Naive thymus-derived CD8-positive, alpha-beta T cell (primary cell): ENCODE measurements around the gene IL23R. TPM values are rescaled to one million over a fixed set of nuclear protein-coding genes. Genes with fewer than 3 reads are reported as not detected.

Experiments
- ATAC-seq, 2 donors: fragments of 150-1000 bp; cut with Tn5 transposase in 1 of 2; sonication (Bioruptor Pico), chemical (Tn5 transposase) in 1 of 2; 1 replicate in 1 of 2; 2 replicates in 1 of 2; pipeline ENCODE4 v1.10.0; 2021; ENCODE audit warnings: mild to moderate bottlenecking in 2 of 2, moderate library complexity in 2 of 2
- POLR2A ChIA-PET: fragments of 350-600 bp; sonication (Branson Sonifier 250); formaldehyde crosslinking; loops from one replicate; lab custom pipeline; 2021; ENCODE audit warnings: antibody characterized with exemption; lab: Charles Lee
- DNase-seq, 10 donors: peaks; one replicate each; pipeline versions ENCODE4 v3.0.0 to v3.0.0-alpha.2; 2020 to 2022
- H3K27ac Mint-ChIP-seq, 10 donors: one replicate each; pipeline ENCODE4 v1.8.0; 2020 to 2022; ENCODE audit warnings: mild to moderate bottlenecking in 10 of 10, mixed read lengths in 10 of 10, moderate library complexity in 4 of 10, inconsistent platforms in 1 of 10
- H3K27me3 Mint-ChIP-seq, 5 donors: one replicate each; pipeline ENCODE4 v1.8.0; 2021 to 2022; ENCODE audit warnings: mixed read lengths in 5 of 5
- H3K36me3 Mint-ChIP-seq, 3 donors: one replicate each; pipeline ENCODE4 v1.8.0; 2020 to 2022; ENCODE audit warnings: mixed read lengths in 3 of 3, mild to moderate bottlenecking in 2 of 3, inconsistent platforms in 1 of 3
- H3K4me1 Mint-ChIP-seq, 4 donors: one replicate each; pipeline ENCODE4 v1.8.0; 2021 to 2022; ENCODE audit warnings: mixed read lengths in 4 of 4
- H3K4me3 Mint-ChIP-seq, 10 donors: one replicate each; pipeline ENCODE4 v1.8.0; 2020 to 2022; ENCODE audit warnings: mild to moderate bottlenecking in 10 of 10, mixed read lengths in 10 of 10, moderate library complexity in 6 of 10, inconsistent platforms in 1 of 10
- H3K9me3 Mint-ChIP-seq, 9 donors: one replicate each; pipeline ENCODE4 v1.8.0; 2020 to 2022; ENCODE audit warnings: mixed read lengths in 9 of 9, mild to moderate bottlenecking in 3 of 9, inconsistent platforms in 1 of 9, moderate library complexity in 1 of 9
- polyA plus RNA-seq, 3 donors: library from polyadenylated mRNA; unstranded; fragments of 300-500 nt; fragmentation: Illumina TruSeq; gene quantifications; one replicate each; pipeline ENCODE4 v1.2.3, GENCODE V29; 2021
- total RNA-seq, 8 experiments: library from RNA in 2 of 8; stranded (reverse) in 2 of 8; gene quantifications; one replicate each; pipeline ENCODE4 v1.2.3 and lab custom pipeline; 2021 to 2026

IL23R gene
- total RNA-seq (not detected), polyA plus RNA-seq (not detected), total RNA-seq (lab: John Stamatoyannopoulos, UW) (0 to 0.34 (median 0) reads per million in 6 experiments)

- ATAC-seq (no peak), DNase-seq (no peak)
- H3K36me3 Mint-ChIP-seq = no peaks in the 10 kb centered on the region
- H3K27me3 Mint-ChIP-seq = peaks cover 0 to 24% (median 4%) of the 10 kb centered on the region in 5 donors
- peak within 1 kb of the TSS in 1 of 10 donors; percentile 31 for H3K4me3 Mint-ChIP-seq
- no peak within 1 kb of the TSS for H3K27ac Mint-ChIP-seq
- POLR2A ChIA-PET = no interaction called here
- peaks cover 0 to 2% (median 0%) of the 10 kb centered on the region in 9 donors for H3K9me3 Mint-ChIP-seq
- peaks cover 13 to 22% (median 20%) of the 10 kb centered on the region in 4 donors for H3K4me1 Mint-ChIP-seq
Measured at GRCh38 chr1:67166196-67166595, at the start of gene IL23R. TSS of gene IL23R (plus strand) at chr1:67166454. CDS start at chr1:67168121, 1,667 bp downstream.

- POLR2A ChIA-PET = no interaction called here
- H3K36me3 Mint-ChIP-seq = peaks cover 0 to 12% (median 10%) of the 10 kb centered on the region in 3 donors
- H3K4me3 Mint-ChIP-seq = no peak overlapping the region
- DNase-seq (no peak), ATAC-seq (no peak)
- H3K9me3 Mint-ChIP-seq = peaks cover 0 to 20% (median 11%) of the 10 kb centered on the region in 9 donors
- no peaks in the 10 kb centered on the region for H3K27me3 Mint-ChIP-seq
- H3K4me1 Mint-ChIP-seq = peaks cover 9 to 15% (median 12%) of the 10 kb centered on the region in 4 donors
- no peak overlapping the region for H3K27ac Mint-ChIP-seq
Measured at GRCh38 chr1:67118191-67118590, 48.1 kb upstream of the IL23R start.

- Mint-ChIP-seq H3K4me1 (peaks cover 9 to 15% (median 12%) of the 10 kb centered on the region in 4 donors), H3K36me3 (peaks cover 0 to 9% (median 9%) of the 10 kb centered on the region in 3 donors), H3K9me3 (peaks cover 0 to 15% (median 8%) of the 10 kb centered on the region in 9 donors), H3K27ac (no peak overlapping the region), H3K27me3 (no peaks in the 10 kb centered on the region), H3K4me3 (no peak overlapping the region)
- ATAC-seq (peak in 1 of 2 donors; percentile 29), DNase-seq (no peak)
- POLR2A ChIA-PET = interaction anchor here (1.7 kb wide), 1 partner anchor 23 kb away, joined by 3 read pairs; no protein-coding TSS in a partner anchor
Measured at GRCh38 chr1:67118646-67119045, 47.6 kb upstream of the IL23R start.

GRCh38 chr1:67120855-67121619, 45.2 kb upstream of the IL23R start:
- Mint-ChIP-seq H3K9me3 (peaks cover 0 to 5% (median 0%) of the 10 kb centered on the region in 9 donors), H3K4me1 (peaks cover 9 to 15% (median 12%) of the 10 kb centered on the region in 4 donors), H3K36me3 (peaks cover 0 to 2% (median 0%) of the 10 kb centered on the region in 3 donors), H3K27me3 (no peaks in the 10 kb centered on the region), H3K27ac (no peak overlapping the region), H3K4me3 (no peak overlapping the region)
- ATAC-seq = no peak
- DNase-seq = no peak
- POLR2A ChIA-PET = no interaction called here

- Mint-ChIP-seq H3K27me3 (no peaks in the 10 kb centered on the region), H3K27ac (no peak overlapping the region), H3K4me3 (no peak overlapping the region), H3K36me3 (no peaks in the 10 kb centered on the region), H3K4me1 (peaks cover 0 to 7% (median 4%) of the 10 kb centered on the region in 4 donors), H3K9me3 (peaks cover 0 to 3% (median 0%) of the 10 kb centered on the region in 9 donors)
- DNase-seq (no peak), ATAC-seq (no peak)
- POLR2A ChIA-PET = interaction anchor here (0.6 to 1.0 kb wide), 3 partner anchors 71 to 561 kb away, joined by 3 read pairs; partner anchors contain the start of genes GADD45A and SLC35D1
Measured at GRCh38 chr1:67124455-67124854, 41.8 kb upstream of the IL23R start.

- peaks cover 0 to 7% (median 3%) of the 10 kb centered on the region in 4 donors for H3K4me1 Mint-ChIP-seq
- no peaks in the 10 kb centered on the region for H3K9me3 Mint-ChIP-seq
- ATAC-seq = no peak
- H3K36me3 Mint-ChIP-seq = no peaks in the 10 kb centered on the region
- H3K27me3 Mint-ChIP-seq = no peaks in the 10 kb centered on the region
- H3K27ac Mint-ChIP-seq = peak overlapping the region in 1 of 10 donors; percentile 8
- H3K4me3 Mint-ChIP-seq = no peak overlapping the region
- POLR2A ChIA-PET = interaction anchor here (0.6 kb wide), 1 partner anchor 770 kb away, joined by 3 read pairs; no protein-coding TSS in a partner anchor
- no peak for DNase-seq
Measured at GRCh38 chr1:67126111-67126746, 40.0 kb upstream of the IL23R start.

- Mint-ChIP-seq H3K27me3 (no peaks in the 10 kb centered on the region), H3K4me3 (no peak overlapping the region), H3K27ac (no peak overlapping the region), H3K4me1 (peaks cover 0 to 6% (median 3%) of the 10 kb centered on the region in 4 donors), H3K9me3 (no peaks in the 10 kb centered on the region), H3K36me3 (no peaks in the 10 kb centered on the region)
- ATAC-seq (no peak), DNase-seq (no peak)
- POLR2A ChIA-PET = no interaction called here
Measured at GRCh38 chr1:67126974-67127373, 39.3 kb upstream of the IL23R start.

- Mint-ChIP-seq H3K4me3 (no peak overlapping the region), H3K27ac (no peak overlapping the region), H3K4me1 (peaks cover 9 to 13% (median 11%) of the 10 kb centered on the region in 4 donors), H3K27me3 (peaks cover 0 to 9% (median 3%) of the 10 kb centered on the region in 5 donors), H3K36me3 (no peaks in the 10 kb centered on the region), H3K9me3 (no peaks in the 10 kb centered on the region)
- DNase-seq (no peak), ATAC-seq (no peak)
- POLR2A ChIA-PET = no interaction called here
Measured at GRCh38 chr1:67130673-67131072, 35.6 kb upstream of the IL23R start.

GRCh38 chr1:67133177-67133576, 33.1 kb upstream of the IL23R start:
- DNase-seq (no peak), ATAC-seq (no peak)
- Mint-ChIP-seq H3K27ac (no peak overlapping the region), H3K4me3 (no peak overlapping the region), H3K27me3 (peaks cover 0 to 9% (median 3%) of the 10 kb centered on the region in 5 donors), H3K36me3 (no peaks in the 10 kb centered on the region), H3K9me3 (no peaks in the 10 kb centered on the region), H3K4me1 (peaks cover 5 to 12% (median 10%) of the 10 kb centered on the region in 4 donors)
- POLR2A ChIA-PET = no interaction called here

- ATAC-seq = peak; percentile 56 to 82
- peaks cover 0 to 9% (median 3%) of the 10 kb centered on the region in 5 donors for H3K27me3 Mint-ChIP-seq
- no peaks in the 10 kb centered on the region for H3K9me3 Mint-ChIP-seq
- H3K36me3 Mint-ChIP-seq = no peaks in the 10 kb centered on the region
- POLR2A ChIA-PET = interaction anchor here (0.6 to 1.0 kb wide), 3 partner anchors 37 to 293 kb away, joined by 3 to 4 read pairs (median 3); no protein-coding TSS in a partner anchor
- DNase-seq = peak in 5 of 10 donors; percentile 13 to 68 (median 29)
- H3K27ac Mint-ChIP-seq = peak within 1 kb of the TSS in 7 of 10 donors; percentile 5 to 88 (median 46)
- H3K4me3 Mint-ChIP-seq = peak within 1 kb of the TSS; percentile 78 to 95 (median 84)
- peaks cover 5 to 12% (median 9%) of the 10 kb centered on the region in 4 donors for H3K4me1 Mint-ChIP-seq
Measured at GRCh38 chr1:67134695-67135094, 31.6 kb upstream of the IL23R start, which contains the start of gene C1orf141. TSS of gene C1orf141 (minus strand) at chr1:67134970. CDS start at chr1:67127240, 7,730 bp downstream.

GRCh38 chr1:67135354-67135753, 30.9 kb upstream of the IL23R start:
- H3K4me3 Mint-ChIP-seq = peak overlapping the region in 7 of 10 donors; percentile 78 to 93 (median 84)
- peak overlapping the region in 2 of 10 donors; percentile 46 to 60 for H3K27ac Mint-ChIP-seq
- peaks cover 0 to 9% (median 3%) of the 10 kb centered on the region in 5 donors for H3K27me3 Mint-ChIP-seq
- POLR2A ChIA-PET = interaction anchor here (0.7 to 2.6 kb wide), 3 partner anchors 36 to 294 kb away, joined by 3 to 8 read pairs (median 3); partner anchors contain the start of gene SLC35D1
- ATAC-seq = no peak
- DNase-seq = no peak
- H3K4me1 Mint-ChIP-seq = peaks cover 5 to 12% (median 9%) of the 10 kb centered on the region in 4 donors
- no peaks in the 10 kb centered on the region for H3K9me3 Mint-ChIP-seq
- no peaks in the 10 kb centered on the region for H3K36me3 Mint-ChIP-seq

- H3K4me1 Mint-ChIP-seq = peaks cover 9 to 21% (median 15%) of the 10 kb centered on the region in 4 donors
- no peaks in the 10 kb centered on the region for H3K9me3 Mint-ChIP-seq
- H3K27me3 Mint-ChIP-seq = peaks cover 0 to 9% (median 3%) of the 10 kb centered on the region in 5 donors
- ATAC-seq = no peak
- no peak overlapping the region for H3K4me3 Mint-ChIP-seq
- POLR2A ChIA-PET = interaction anchor here (2.6 kb wide), 1 partner anchor 84 kb away, joined by 8 read pairs; the partner anchor contains the start of gene SLC35D1
- DNase-seq = no peak
- no peak overlapping the region for H3K27ac Mint-ChIP-seq
- H3K36me3 Mint-ChIP-seq = no peaks in the 10 kb centered on the region
Measured at GRCh38 chr1:67137307-67137753, 28.9 kb upstream of the IL23R start.
